ENCODE results near the gene CENPV.
"Not testable (repeated sequence)": the region's sequence is repeated elsewhere in the genome, so short reads cannot be mapped to it uniquely, and the experiment has no call there.

CENPV gene

GRCh38 chr17:16313139-16314090 is 39.9 kb downstream of the CENPV start:
- no peak for DNase-seq (ENCODE audit: low spot score)

GRCh38 chr17:16312061-16312460 is 41.2 kb downstream of the CENPV start:
- DNase-seq (ENCODE audit: low spot score) = not testable (repeated sequence)

GRCh38 chr17:16306211-16306610 is 47.1 kb downstream of the CENPV start:
- DNase-seq (ENCODE audit: low spot score) = no peak

- DNase-seq (ENCODE audit: low spot score) = no peak
Observed at GRCh38 chr17:16304830-16305229, 48.4 kb downstream of the CENPV start.

GRCh38 chr17:16302856-16303255 is 50.4 kb downstream of the CENPV start:
- DNase-seq (ENCODE audit: low spot score) = no peak

GRCh38 chr17:16301963-16302855 is 51.1 kb downstream of the CENPV start:
- no peak for DNase-seq (ENCODE audit: low spot score)

- DNase-seq (ENCODE audit: low spot score) = no peak
Observed at GRCh38 chr17:16300554-16300953, 52.7 kb downstream of the CENPV start.

GRCh38 chr17:16298140-16298662 is 55.1 kb downstream of the CENPV start:
- no peak for DNase-seq (ENCODE audit: low spot score)

GRCh38 chr17:16297367-16298139 is 55.7 kb downstream of the CENPV start:
- no peak for DNase-seq (ENCODE audit: low spot score)

- not testable (repeated sequence) for DNase-seq (ENCODE audit: low spot score)
Observed at GRCh38 chr17:16296072-16296471, 57.2 kb downstream of the CENPV start.

GRCh38 chr17:16294560-16294959 is 58.7 kb downstream of the CENPV start:
- DNase-seq (ENCODE audit: low spot score) = no peak

GRCh38 chr17:16293931-16294330 is 59.3 kb downstream of the CENPV start:
- no peak for DNase-seq (ENCODE audit: low spot score)

Measured in COLO829 (cell line).